ENCODE data around the gene SAXO1.

- TF ChIP-seq, protein P1, sequence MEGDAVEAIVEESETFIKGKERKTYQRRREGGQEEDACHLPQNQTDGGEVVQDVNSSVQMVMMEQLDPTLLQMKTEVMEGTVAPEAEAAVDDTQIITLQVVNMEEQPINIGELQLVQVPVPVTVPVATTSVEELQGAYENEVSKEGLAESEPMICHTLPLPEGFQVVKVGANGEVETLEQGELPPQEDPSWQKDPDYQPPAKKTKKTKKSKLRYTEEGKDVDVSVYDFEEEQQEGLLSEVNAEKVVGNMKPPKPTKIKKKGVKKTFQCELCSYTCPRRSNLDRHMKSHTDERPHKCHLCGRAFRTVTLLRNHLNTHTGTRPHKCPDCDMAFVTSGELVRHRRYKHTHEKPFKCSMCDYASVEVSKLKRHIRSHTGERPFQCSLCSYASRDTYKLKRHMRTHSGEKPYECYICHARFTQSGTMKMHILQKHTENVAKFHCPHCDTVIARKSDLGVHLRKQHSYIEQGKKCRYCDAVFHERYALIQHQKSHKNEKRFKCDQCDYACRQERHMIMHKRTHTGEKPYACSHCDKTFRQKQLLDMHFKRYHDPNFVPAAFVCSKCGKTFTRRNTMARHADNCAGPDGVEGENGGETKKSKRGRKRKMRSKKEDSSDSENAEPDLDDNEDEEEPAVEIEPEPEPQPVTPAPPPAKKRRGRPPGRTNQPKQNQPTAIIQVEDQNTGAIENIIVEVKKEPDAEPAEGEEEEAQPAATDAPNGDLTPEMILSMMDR (conservative IDR thresholded peaks at IDR 0.05): no peak
- no peak for TF ChIP-seq ZFX (IDR thresholded peaks at IDR 0.05)
These were observed 59.7 kb downstream of the SAXO1 start for GRCh38 chr9:18973348-18973747.

All from C4-2B (cell line).